Measurements from ENCODE around the gene SDR42E2.

DNA sequence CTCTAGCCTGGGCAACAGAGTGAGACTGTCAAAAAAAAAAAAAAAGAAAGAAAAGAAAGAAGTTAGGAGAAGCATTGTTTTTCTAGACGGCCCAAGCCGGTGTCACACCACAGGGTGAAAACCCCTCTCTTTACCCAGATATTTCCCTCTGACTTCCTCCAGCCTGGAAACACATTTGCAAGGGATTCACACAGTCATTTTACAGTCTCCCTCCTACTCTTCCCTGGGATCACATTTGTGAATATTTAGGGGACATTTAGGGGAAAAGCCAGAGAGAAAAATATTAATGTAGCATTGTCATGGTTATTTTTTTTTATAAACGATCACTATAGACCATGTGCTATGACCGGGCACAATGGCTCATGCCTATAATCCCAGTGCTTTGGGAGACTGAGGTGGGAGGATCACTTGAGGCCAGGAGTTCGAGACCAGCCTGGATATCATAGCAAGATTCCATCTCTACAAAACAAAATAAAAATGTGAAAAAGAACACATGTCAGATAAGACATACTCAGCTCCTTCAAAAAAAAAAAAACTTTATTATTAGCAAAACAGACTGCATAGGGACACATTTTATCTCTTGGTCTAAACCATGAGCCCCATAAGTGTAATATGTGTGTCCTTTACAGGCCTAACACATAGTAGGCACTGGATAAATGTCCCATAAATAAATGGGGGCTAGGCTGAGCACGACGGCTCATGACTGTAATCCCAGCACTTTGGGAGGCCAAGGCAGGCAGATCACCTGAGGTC is 10.9 kb upstream of the SDR42E2 start:
- TF ChIP-seq, protein P1, sequence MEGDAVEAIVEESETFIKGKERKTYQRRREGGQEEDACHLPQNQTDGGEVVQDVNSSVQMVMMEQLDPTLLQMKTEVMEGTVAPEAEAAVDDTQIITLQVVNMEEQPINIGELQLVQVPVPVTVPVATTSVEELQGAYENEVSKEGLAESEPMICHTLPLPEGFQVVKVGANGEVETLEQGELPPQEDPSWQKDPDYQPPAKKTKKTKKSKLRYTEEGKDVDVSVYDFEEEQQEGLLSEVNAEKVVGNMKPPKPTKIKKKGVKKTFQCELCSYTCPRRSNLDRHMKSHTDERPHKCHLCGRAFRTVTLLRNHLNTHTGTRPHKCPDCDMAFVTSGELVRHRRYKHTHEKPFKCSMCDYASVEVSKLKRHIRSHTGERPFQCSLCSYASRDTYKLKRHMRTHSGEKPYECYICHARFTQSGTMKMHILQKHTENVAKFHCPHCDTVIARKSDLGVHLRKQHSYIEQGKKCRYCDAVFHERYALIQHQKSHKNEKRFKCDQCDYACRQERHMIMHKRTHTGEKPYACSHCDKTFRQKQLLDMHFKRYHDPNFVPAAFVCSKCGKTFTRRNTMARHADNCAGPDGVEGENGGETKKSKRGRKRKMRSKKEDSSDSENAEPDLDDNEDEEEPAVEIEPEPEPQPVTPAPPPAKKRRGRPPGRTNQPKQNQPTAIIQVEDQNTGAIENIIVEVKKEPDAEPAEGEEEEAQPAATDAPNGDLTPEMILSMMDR (IDR thresholded peaks at IDR 0.05; ENCODE audit: low read depth, low read length, missing input control) = no peak
- TF ChIP-seq, protein P2, sequence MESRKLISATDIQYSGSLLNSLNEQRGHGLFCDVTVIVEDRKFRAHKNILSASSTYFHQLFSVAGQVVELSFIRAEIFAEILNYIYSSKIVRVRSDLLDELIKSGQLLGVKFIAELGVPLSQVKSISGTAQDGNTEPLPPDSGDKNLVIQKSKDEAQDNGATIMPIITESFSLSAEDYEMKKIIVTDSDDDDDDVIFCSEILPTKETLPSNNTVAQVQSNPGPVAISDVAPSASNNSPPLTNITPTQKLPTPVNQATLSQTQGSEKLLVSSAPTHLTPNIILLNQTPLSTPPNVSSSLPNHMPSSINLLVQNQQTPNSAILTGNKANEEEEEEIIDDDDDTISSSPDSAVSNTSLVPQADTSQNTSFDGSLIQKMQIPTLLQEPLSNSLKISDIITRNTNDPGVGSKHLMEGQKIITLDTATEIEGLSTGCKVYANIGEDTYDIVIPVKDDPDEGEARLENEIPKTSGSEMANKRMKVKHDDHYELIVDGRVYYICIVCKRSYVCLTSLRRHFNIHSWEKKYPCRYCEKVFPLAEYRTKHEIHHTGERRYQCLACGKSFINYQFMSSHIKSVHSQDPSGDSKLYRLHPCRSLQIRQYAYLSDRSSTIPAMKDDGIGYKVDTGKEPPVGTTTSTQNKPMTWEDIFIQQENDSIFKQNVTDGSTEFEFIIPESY (IDR thresholded peaks at IDR 0.05) = no peak
- no peak for TF ChIP-seq SP1 (IDR thresholded peaks at IDR 0.05)
- TF ChIP-seq YY1 (IDR thresholded peaks at IDR 0.05) = no peak
- no peak for TF ChIP-seq HNF4A (conservative IDR thresholded peaks at IDR 0.05)
- no peak for TF ChIP-seq TAF1 (conservative IDR thresholded peaks at IDR 0.05)
- TF ChIP-seq GABPA (IDR thresholded peaks at IDR 0.05 in 1 of 2, conservative IDR thresholded peaks at IDR 0.05 in 1 of 2) = no peak
